GM21447 (cell line): ENCODE data around the gene ARMS2.

Source experiments
- ATAC-seq: cut with Tn5 transposase; IDR thresholded peaks from one replicate; pipeline ENCODE4 v1.9.1; 2021; ENCODE audit not compliant: unreplicated experiment

ARMS2 gene

DNA sequence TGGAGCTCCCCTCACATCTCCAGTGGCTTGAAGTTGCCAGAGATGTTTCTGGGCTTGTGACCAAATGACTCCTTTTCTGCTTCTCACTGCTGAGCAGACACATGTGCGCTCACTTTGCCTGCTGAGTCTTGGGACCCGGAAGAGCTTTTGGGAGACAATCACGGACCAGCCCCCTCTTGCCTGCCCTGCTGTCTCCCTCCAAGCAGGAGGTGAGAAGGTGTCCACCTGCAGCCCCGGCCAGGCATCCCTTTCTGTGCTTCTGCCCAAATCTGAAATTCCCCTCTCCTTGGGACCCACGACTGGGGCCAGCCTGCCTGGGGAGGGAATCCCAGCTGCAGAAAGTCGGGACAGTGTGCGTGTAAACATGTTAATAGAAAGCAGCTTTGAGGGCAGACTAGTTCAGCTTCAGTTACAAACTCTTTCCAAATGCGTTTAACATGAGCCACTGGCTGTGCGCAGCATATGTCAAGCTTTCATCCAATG, 38.6 kb downstream of the ARMS2 start:
- no peak for ATAC-seq

- ATAC-seq = no peak
Measured at GRCh38 chr10:122493761-122494160, 39.3 kb downstream of the ARMS2 start.

GRCh38 chr10:122494173-122494820, 39.8 kb downstream of the ARMS2 start:
- no peak for ATAC-seq

DNA sequence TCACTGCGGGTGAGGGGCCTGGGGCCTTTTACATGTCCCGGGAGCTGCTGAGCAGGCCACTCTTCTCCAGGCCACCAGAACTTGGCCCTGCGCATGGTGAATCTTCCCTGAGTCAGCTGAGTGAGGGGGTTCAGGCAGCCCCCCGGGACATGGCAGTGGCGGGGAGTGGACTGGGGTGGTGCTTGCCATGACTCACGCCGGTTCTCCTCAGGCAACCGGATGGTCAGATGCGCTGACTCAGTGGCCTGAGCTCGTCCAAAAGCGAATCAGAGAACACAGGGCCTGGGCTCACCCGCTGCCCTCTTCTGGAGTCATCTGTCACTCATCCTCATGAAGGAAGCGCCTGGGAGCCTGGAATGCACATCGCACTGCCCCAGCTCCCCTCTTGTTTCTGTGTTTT, 40.4 kb downstream of the ARMS2 start:
- ATAC-seq = no peak

GRCh38 chr10:122495406-122496340, 41.2 kb downstream of the ARMS2 start:
- ATAC-seq = no peak

GRCh38 chr10:122497241-122497640, 42.8 kb downstream of the ARMS2 start:
- no peak for ATAC-seq

DNA sequence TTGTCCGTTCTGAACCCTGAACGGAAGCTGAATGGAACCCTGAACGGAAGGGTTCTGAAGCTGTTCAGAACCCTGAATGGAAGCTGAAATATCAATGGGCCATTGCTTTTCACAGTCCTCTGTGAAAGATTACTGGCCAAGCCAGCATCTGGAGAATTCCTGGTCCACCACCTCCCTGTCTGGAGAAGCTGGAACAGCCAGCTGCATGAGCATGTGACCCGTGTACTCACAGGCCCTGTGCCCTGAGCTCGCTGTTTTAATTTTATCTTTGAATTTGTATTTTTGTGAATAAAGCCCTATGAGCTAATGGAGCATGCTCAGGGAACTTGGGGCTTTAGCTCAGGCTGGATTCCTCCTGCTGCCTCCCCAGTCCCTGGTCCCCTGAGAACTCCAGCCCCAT, 44.1 kb downstream of the ARMS2 start:
- ATAC-seq = no peak

GRCh38 chr10:122499012-122499411, 44.6 kb downstream of the ARMS2 start:
- no peak for ATAC-seq

GRCh38 chr10:122499491-122499941, 45.1 kb downstream of the ARMS2 start:
- ATAC-seq = no peak

DNA sequence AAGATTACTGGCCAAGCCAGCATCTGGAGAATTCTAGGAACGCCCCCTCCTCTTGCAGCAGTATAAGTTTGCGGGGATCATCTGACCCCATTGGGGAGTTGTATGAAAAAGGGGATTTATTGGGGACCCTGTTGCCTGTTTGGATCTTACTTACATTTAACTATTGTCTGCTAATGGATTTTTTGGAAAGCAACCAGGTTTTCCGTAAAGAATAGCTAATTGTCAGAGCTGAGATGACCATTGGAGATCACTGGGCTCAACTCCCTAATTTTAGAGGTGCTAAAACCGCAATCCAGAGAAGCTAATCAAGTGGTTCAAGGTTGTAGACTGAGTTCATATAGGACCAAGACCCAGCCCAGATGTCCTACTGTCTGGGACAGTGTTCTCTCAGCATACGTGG, 45.7 kb downstream of the ARMS2 start:
- ATAC-seq = no peak

- no peak for ATAC-seq
Measured at GRCh38 chr10:122500726-122501125, 46.3 kb downstream of the ARMS2 start.

GRCh38 chr10:122503012-122503411, 48.6 kb downstream of the ARMS2 start:
- no peak for ATAC-seq

DNA sequence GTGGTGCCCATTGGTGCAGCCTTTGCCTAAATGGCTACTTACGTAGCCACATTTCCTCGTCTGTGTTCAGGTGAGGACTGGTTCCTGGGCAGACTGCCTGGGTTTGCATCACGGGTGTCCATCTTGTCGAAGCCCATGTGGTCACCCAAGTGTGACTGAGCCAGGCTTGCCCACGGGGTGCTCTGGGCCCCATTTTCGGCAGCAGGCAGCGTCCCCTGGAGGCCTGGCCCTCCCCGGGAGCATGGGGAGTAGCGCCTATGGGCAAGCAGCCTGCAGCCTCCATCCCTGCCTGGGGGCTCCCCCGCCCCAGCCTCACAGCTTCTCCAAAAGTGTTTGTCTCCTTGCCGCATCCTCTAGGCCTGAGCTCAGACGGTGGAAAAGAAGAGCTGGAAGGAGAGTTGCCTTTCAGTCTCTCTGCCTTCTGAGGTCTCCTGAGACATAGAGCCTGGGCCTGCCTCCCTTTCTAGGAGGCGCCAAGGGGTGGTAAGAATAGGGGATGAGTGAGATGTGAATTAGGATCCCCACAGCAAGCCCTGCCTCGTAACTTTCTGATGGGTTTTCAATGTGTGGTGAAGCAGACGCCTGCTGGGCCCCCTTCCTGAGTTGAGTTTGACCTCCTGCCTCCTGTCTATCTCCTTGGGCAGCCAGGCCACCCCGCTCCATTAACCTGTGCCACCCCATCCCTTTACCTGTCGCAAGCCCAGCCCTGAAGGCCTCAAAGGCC, 49.6 kb downstream of the ARMS2 start:
- no peak for ATAC-seq

DNA sequence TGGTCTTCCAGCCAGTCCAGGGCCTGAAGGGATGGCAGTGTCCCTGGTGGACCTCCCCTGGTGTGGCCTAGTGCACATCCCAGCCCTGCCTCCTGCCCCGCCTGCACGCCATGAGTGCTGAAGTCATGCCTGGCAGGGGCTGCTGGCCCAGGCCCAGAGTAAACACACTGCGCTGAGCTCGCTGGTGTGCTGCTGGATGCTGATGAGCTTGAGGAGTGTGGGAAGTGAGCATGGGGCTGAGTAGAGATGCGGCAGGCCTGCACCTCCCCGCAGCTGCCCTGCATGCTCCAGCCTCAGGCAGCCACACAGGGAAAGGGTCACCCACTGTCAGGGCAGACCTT, 50.1 kb downstream of the ARMS2 start:
- ATAC-seq = no peak

GRCh38 chr10:122505011-122505410, 50.6 kb downstream of the ARMS2 start:
- no peak for ATAC-seq

- no peak for ATAC-seq
Measured at GRCh38 chr10:122505885-122506645, 51.6 kb downstream of the ARMS2 start.
